ENCODE measurements around the gene NPY. TPM values are rescaled to one million over a fixed set of nuclear protein-coding genes. Genes with fewer than 3 reads are reported as not detected.

Gene NPY
- total RNA-seq, 1 donor from 2014 or later: 169 TPM

- H3K9me3 ChIP-seq: no peaks in the 10 kb centered on the region
- intact Hi-C loops (cut with DNase I): no loop called here
- DNase-seq (ENCODE audit: extremely low spot score in 2 of 2): no peak
- H3K4me1 ChIP-seq: no peaks in the 10 kb centered on the region
- TF ChIP-seq CTCF (IDR thresholded peaks at IDR 0.05): no peak
- no peak for TF ChIP-seq POLR2AphosphoS5 (IDR thresholded peaks at IDR 0.05; ENCODE audit: insufficient read depth in 1 of 2, low read depth in 1 of 2)
- no peak for TF ChIP-seq POLR2A (IDR thresholded peaks at IDR 0.05)
- no peak overlapping the region for H3K27ac ChIP-seq
- H3K36me3 ChIP-seq: no peaks in the 10 kb centered on the region
- no peak overlapping the region for H3K4me3 ChIP-seq
- no peaks in the 10 kb centered on the region for H3K27me3 ChIP-seq
Observed at GRCh38 chr7:24298696-24299095, 14.7 kb downstream of the NPY start.

- TF ChIP-seq POLR2AphosphoS5 (IDR thresholded peaks at IDR 0.05; ENCODE audit: insufficient read depth in 1 of 2, low read depth in 1 of 2) (no peak), POLR2A (IDR thresholded peaks at IDR 0.05) (no peak), CTCF (IDR thresholded peaks at IDR 0.05) (no peak)
- Histone ChIP-seq H3K27ac (no peak overlapping the region), H3K9me3 (no peaks in the 10 kb centered on the region), H3K4me3 (no peak overlapping the region), H3K36me3 (no peaks in the 10 kb centered on the region), H3K4me1 (no peaks in the 10 kb centered on the region), H3K27me3 (no peaks in the 10 kb centered on the region)
- intact Hi-C loops (cut with DNase I): no loop called here
- no peak for DNase-seq (ENCODE audit: extremely low spot score in 2 of 2)
Observed at GRCh38 chr7:24299192-24299591, 15.2 kb downstream of the NPY start.

GRCh38 chr7:24301703-24302102 lies 17.7 kb downstream of the NPY start:
- H3K9me3 ChIP-seq: no peaks in the 10 kb centered on the region

GRCh38 chr7:24304494-24305095 lies 20.6 kb downstream of the NPY start:
- DNase-seq (ENCODE audit: extremely low spot score in 2 of 2): no peak
- intact Hi-C loops (cut with DNase I): no loop called here

More at GRCh38 chr7:24301703-24302102, 17.7 kb downstream of the NPY start:
- Histone ChIP-seq H3K4me1 (no peaks in the 10 kb centered on the region), H3K4me3 (no peak overlapping the region), H3K27me3 (no peaks in the 10 kb centered on the region), H3K27ac (no peak overlapping the region), H3K36me3 (no peaks in the 10 kb centered on the region)
- DNase-seq (ENCODE audit: extremely low spot score in 2 of 2): no peak
- intact Hi-C loops (cut with DNase I): no loop called here
- TF ChIP-seq CTCF (IDR thresholded peaks at IDR 0.05): no peak
- no peak for TF ChIP-seq POLR2AphosphoS5 (IDR thresholded peaks at IDR 0.05; ENCODE audit: insufficient read depth in 1 of 2, low read depth in 1 of 2)
- TF ChIP-seq POLR2A (IDR thresholded peaks at IDR 0.05): no peak

More at GRCh38 chr7:24304494-24305095, 20.6 kb downstream of the NPY start:
- H3K27ac ChIP-seq: no peak overlapping the region
- H3K36me3 ChIP-seq: no peaks in the 10 kb centered on the region
- H3K4me1 ChIP-seq: no peaks in the 10 kb centered on the region
- no peaks in the 10 kb centered on the region for H3K9me3 ChIP-seq
- TF ChIP-seq CTCF (IDR thresholded peaks at IDR 0.05) (no peak), POLR2A (IDR thresholded peaks at IDR 0.05) (no peak), POLR2AphosphoS5 (IDR thresholded peaks at IDR 0.05; ENCODE audit: insufficient read depth in 1 of 2, low read depth in 1 of 2) (no peak)
- H3K27me3 ChIP-seq: no peaks in the 10 kb centered on the region
- H3K4me3 ChIP-seq: no peak overlapping the region
